ENCODE data around the gene GAST. TPM values are rescaled to one million over a fixed set of nuclear protein-coding genes. Genes with fewer than 3 reads are reported as not detected.

Gene GAST
- total and polyA plus RNA-seq, 9 of the 15 experiments (the other 6 are each of a cell fraction or from before 2014, with no cell fraction given) = not detected

DNA sequence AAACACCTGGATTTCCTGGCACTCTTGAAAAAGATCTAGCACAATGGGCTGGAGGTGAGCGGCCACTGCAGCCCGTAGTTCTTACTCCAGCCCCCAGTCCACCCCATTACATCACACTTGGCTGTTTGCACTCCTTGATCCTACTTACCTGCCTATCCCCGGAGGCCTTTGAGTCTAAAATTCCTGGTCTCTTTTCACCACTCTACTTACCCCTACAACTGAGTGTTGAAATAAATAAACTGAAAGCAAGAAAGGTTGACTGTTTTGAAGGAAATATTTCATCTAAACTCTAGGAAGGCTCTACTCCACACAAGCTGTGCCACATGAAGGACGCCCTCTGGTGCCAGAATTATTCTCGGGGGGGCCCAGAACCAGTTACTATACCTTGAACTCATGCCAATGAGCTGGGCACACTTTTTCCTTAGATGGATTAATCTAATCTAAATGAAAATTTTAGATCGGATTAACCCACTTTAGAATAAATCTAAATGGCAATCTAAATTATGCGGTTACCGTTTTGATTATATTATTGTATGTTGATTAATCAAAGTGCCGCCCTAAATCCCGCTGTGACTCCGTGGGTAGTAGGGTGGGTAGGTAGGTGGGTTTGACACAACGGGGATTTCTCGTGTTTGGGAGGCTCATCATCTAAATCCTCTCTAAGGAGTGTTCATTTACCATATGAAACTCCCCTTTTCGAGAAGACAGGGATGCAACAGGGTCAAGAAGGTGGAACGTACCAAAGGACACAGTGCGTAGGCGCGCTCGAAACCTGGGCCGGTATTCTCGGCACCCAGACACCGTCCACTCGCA is 24.1 kb upstream of the GAST start (continued):
- TF ChIP-seq NCOR1 (IDR thresholded peaks at IDR 0.05) = 0 out of 2 replicates have a peak, but pooled peaks have one; percentile 4
- TF ChIP-seq, protein P1, sequence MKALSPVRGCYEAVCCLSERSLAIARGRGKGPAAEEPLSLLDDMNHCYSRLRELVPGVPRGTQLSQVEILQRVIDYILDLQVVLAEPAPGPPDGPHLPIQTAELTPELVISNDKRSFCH (CRISPR knock-in tag; IDR thresholded peaks at IDR 0.05) = no peak
- TF ChIP-seq, protein P1 (tag; IDR thresholded peaks at IDR 0.05) = no peak
- TF ChIP-seq ESRRA (IDR thresholded peaks at IDR 0.05; ENCODE audit: borderline replicate concordance, low read depth) = 0 out of 2 replicates have a peak, but pooled peaks have one; percentile 4
- no peak for TF ChIP-seq LEF1 (IDR thresholded peaks at IDR 0.05)
- TF ChIP-seq CEBPB (tag; IDR thresholded peaks at IDR 0.05) = peak; percentile 66
- TF ChIP-seq, protein P2, sequence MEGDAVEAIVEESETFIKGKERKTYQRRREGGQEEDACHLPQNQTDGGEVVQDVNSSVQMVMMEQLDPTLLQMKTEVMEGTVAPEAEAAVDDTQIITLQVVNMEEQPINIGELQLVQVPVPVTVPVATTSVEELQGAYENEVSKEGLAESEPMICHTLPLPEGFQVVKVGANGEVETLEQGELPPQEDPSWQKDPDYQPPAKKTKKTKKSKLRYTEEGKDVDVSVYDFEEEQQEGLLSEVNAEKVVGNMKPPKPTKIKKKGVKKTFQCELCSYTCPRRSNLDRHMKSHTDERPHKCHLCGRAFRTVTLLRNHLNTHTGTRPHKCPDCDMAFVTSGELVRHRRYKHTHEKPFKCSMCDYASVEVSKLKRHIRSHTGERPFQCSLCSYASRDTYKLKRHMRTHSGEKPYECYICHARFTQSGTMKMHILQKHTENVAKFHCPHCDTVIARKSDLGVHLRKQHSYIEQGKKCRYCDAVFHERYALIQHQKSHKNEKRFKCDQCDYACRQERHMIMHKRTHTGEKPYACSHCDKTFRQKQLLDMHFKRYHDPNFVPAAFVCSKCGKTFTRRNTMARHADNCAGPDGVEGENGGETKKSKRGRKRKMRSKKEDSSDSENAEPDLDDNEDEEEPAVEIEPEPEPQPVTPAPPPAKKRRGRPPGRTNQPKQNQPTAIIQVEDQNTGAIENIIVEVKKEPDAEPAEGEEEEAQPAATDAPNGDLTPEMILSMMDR (IDR thresholded peaks at IDR 0.05 in 2 of 3, conservative IDR thresholded peaks at IDR 0.05 in 1 of 3; ENCODE audit: insufficient read depth in 2 of 3, low read depth in 1 of 3, low read length in 3 of 3) = peak; percentile 52 to 60 (median 52); a peak in 5 of 6 replicates
- TF ChIP-seq OTX1 (CRISPR knock-in tag; IDR thresholded peaks at IDR 0.05) = no peak
- TF ChIP-seq DIDO1 (tag; IDR thresholded peaks at IDR 0.05; ENCODE audit: low read depth) = no peak
- no peak for TF ChIP-seq BDP1 (IDR thresholded peaks at IDR 0.05; ENCODE audit: insufficient read depth, insufficient read length)
- no peak for TF ChIP-seq YY1 (IDR thresholded peaks at IDR 0.05; ENCODE audit: borderline replicate concordance in 1 of 3, control insufficient read depth in 1 of 3, extremely low read depth in 1 of 3, insufficient read depth in 3 of 3, insufficient read length in 1 of 3, insufficient replicate concordance in 2 of 3, low read depth in 1 of 3, low read length in 2 of 3)
- TF ChIP-seq, protein P3, sequence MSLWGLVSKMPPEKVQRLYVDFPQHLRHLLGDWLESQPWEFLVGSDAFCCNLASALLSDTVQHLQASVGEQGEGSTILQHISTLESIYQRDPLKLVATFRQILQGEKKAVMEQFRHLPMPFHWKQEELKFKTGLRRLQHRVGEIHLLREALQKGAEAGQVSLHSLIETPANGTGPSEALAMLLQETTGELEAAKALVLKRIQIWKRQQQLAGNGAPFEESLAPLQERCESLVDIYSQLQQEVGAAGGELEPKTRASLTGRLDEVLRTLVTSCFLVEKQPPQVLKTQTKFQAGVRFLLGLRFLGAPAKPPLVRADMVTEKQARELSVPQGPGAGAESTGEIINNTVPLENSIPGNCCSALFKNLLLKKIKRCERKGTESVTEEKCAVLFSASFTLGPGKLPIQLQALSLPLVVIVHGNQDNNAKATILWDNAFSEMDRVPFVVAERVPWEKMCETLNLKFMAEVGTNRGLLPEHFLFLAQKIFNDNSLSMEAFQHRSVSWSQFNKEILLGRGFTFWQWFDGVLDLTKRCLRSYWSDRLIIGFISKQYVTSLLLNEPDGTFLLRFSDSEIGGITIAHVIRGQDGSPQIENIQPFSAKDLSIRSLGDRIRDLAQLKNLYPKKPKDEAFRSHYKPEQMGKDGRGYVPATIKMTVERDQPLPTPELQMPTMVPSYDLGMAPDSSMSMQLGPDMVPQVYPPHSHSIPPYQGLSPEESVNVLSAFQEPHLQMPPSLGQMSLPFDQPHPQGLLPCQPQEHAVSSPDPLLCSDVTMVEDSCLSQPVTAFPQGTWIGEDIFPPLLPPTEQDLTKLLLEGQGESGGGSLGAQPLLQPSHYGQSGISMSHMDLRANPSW (CRISPR knock-in tag; IDR thresholded peaks at IDR 0.05) = no peak
- TF ChIP-seq PRMT5 (CRISPR knock-in tag; IDR thresholded peaks at IDR 0.05) = no peak
- TF ChIP-seq WHSC1 (IDR thresholded peaks at IDR 0.05; ENCODE audit: low read length) = no peak
- TF ChIP-seq NONO (IDR thresholded peaks at IDR 0.05; ENCODE audit: low read depth in 2 of 2, low read length in 1 of 2) = peak in 1 of 2 experiments; percentile 44; a peak in 1 of 4 replicates
